RWPE1 (cell line): ENCODE data around the gene CCDC88C.
A peak's percentile ranks its signal among the peaks of the same experiment; 100 is the strongest.
"Not testable (repeated sequence)": the region's sequence is repeated elsewhere in the genome, so short reads cannot be mapped to it uniquely, and the experiment has no call there.

Source experiments
- CTCF ChIA-PET: fragments of 350-600 bp; sonication (Branson Sonifier 250); formaldehyde crosslinking; extraction: SDS; loops from one replicate; lab custom pipeline; 2021; lab: Yijun Ruan, JAX
- POLR2A ChIA-PET: fragments of 400-600 bp; formaldehyde crosslinking; extraction: SDS; loops from one replicate; lab custom pipeline; 2020; ENCODE audit warnings: antibody characterized with exemption; ENCODE audit not compliant: low non-redundant PET; lab: Yijun Ruan, JAX
- DNase-seq: peaks from one replicate; pipeline ENCODE4 v3.0.0; 2012; ENCODE audit warnings: low spot score
- H3K27ac ChIP-seq: fragments of 450-650 bp; 2 replicates; pipeline ENCODE4 v1.5.1; 2017
- TF ChIP-seq, protein P1 (sequence below): fragments of 450-650 bp; conservative IDR thresholded peaks from 2 replicates; pipeline ENCODE4 v1.5.1; 2017; ENCODE audit warnings: low read depth, mild to moderate bottlenecking

The CCDC88C gene

DNA sequence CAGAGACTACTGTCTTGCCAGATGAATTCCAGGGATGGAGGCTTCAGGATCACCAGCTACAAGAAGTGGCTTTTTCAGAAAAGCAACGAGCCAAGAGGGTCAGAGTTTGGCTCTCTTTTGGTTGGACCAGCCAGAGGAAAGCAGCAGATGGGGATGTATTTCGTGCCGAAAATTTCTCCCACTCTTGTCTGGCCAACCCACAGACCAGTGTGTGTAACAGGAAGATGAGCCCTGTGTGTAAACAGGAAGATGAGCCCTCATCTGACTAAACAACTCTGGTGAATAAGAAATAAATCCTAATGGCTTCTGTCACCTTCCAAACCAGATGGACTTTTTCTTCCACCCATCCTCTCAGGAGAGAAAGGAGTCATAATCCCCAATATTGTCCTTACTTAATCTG lies 186.2 kb downstream of the CCDC88C start:
- DNase-seq = no peak
- TF ChIP-seq, protein P1, sequence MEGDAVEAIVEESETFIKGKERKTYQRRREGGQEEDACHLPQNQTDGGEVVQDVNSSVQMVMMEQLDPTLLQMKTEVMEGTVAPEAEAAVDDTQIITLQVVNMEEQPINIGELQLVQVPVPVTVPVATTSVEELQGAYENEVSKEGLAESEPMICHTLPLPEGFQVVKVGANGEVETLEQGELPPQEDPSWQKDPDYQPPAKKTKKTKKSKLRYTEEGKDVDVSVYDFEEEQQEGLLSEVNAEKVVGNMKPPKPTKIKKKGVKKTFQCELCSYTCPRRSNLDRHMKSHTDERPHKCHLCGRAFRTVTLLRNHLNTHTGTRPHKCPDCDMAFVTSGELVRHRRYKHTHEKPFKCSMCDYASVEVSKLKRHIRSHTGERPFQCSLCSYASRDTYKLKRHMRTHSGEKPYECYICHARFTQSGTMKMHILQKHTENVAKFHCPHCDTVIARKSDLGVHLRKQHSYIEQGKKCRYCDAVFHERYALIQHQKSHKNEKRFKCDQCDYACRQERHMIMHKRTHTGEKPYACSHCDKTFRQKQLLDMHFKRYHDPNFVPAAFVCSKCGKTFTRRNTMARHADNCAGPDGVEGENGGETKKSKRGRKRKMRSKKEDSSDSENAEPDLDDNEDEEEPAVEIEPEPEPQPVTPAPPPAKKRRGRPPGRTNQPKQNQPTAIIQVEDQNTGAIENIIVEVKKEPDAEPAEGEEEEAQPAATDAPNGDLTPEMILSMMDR = no peak
- CTCF ChIA-PET = no interaction called here
- POLR2A ChIA-PET = no interaction called here
- H3K27ac ChIP-seq = no peak overlapping the region

DNA sequence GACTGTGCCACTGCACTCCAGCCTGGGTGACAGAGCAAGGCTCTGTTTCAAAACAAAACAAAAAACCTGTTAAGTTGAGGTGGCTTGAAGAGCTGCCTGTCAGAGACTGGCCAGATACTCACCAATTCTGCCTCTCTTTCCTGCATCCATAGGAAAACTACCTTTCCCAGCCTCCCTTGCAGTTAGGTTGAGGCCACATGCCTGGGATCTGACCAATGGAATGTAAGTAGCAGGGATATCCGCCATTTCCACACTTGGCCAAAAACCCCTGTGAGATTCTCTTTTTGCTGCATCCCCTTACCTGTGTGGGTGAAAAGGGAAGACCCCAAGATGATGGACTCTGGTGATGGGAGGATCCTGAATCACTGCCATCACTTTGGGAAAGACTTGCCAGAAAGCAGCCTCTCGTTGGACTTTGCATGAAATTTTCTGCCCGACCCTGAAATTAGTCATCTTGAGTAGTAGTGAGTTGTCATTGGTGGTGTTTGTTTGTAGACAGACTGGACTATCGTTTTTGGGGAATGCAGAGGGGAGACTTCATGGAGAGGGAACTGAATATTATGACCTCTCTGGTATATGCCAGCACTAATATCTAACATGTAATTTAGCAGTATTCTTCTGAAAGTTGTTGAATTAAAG lies 187.1 kb downstream of the CCDC88C start:
- ChIA-PET CTCF (no interaction called here), POLR2A (no interaction called here)
- TF ChIP-seq, protein P1 = no peak
- H3K27ac ChIP-seq = no peak overlapping the region
- DNase-seq = no peak

DNA sequence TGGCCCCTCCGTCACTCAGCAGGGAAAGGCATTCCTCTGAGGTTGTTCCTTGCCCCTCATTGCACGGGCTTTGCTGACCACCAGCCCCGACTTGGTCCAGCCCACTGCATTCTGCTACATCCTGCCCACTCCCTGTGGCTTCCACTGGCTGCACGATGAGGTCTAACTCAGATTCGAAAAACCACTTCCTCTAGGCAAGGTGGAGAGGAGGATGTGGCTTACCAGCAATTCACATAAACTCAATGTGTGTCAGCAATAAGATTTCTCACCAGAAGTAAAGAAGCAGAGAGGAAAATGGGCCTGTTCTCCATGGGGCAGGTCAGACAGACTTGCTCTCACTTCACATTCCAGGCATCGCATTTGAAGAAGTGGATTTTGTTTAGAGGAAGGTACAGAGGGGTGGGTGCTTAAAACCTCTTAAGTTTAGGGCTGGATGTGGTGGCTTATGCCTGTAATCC lies 187.8 kb downstream of the CCDC88C start:
- DNase-seq = no peak
- ChIA-PET POLR2A (no interaction called here), CTCF (interaction anchor here (0.6 kb wide), 1 partner anchor 57 kb away, joined by 3 read pairs; no protein-coding TSS in a partner anchor)
- no peak overlapping the region for H3K27ac ChIP-seq
- TF ChIP-seq, protein P1 = no peak

DNA sequence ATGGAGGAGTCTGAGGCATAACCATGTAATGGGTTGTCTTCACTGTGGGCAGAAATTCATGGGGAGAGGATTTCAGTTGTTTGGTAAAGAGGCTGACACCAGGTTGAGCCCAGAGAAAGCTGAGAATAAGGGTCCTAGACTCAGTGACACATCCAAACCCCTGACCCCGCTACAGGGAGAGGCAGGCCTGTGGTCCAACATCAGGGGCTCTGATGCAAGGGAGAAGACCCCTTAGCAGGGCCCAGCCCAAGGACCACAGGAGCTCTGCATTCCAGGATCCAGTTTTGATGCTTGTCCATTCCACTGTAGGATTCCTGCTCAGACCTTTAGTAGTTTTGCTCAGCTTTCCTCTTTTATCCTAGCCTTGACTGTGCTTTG lies 188.6 kb downstream of the CCDC88C start:
- ChIA-PET POLR2A (no interaction called here), CTCF (interaction anchor here (0.6 kb wide), 1 partner anchor 58 kb away, joined by 3 read pairs; no protein-coding TSS in a partner anchor)
- no peak for DNase-seq
- peak overlapping the region; percentile 64; the same call in 1 of the 2 replicates for H3K27ac ChIP-seq
- TF ChIP-seq, protein P1 = no peak

DNA sequence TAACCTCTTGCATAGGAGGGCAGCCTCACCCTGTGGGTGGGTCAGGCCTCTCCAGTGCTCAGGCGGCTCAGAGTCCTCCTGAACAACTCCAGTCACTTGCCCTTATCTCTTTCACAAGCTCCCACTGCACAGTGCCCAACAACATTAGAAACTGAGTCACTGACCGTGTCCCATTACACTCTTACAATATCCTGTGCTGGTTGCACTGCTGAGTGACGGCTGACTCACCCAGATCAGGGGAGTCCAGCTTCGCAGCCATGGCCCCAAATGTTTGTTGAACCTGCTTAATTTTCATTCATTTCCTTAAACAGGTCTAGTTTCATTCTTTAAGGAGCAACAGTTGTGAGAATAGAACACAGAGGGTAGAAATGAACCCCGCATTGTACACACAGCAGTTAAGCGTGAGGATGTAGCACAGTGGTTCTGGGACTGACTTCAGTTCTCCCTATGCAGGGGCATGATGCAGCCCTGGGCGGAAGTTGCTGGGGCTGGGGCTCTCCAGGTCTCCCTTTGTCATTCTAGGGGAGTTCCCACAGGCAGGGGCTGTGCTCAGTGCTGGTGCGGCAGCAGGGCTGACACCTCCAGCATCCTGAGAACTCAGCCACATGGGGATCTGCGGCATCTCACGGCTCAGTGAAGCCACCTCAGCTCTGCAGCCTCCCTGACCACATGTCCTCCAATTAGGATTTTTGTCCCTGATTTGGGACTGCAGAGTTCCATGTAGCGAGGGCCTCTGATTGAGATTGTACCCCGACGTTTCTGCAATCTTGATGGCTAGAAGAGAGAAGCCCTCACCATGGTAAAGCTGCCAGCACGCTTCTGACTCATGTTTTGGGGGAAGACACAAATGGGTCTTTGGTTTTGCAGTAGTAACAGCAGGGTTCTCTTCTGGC lies 189.3 kb downstream of the CCDC88C start:
- DNase-seq = peak; percentile 36
- TF ChIP-seq, protein P1 = no peak
- peak overlapping the region; percentile 64 for H3K27ac ChIP-seq
- CTCF ChIA-PET = no interaction called here
- POLR2A ChIA-PET = no interaction called here

DNA sequence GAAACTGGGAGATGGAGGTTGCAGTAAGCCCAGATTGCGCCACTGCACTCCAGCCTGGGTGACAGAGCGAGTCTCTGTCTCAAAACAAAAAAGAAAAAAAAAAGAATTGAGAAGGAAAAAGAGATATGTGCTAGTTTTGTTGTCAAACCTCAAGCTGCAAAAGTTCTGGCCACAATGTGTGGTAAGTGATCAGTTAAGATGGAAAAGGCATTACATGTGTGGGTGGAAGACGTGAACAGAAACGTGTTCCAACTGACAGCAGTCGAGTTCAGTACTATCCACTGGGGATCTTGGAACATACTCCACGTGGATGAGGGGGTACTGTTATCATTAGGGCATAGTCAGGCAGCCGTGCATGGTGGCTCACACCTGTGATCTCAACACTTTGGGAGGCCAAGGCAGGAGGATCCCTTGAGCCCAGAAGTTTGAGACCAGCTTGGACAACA lies 190.4 kb downstream of the CCDC88C start:
- TF ChIP-seq, protein P1 = no peak
- ChIA-PET POLR2A (no interaction called here), CTCF (no interaction called here)
- DNase-seq = no peak
- H3K27ac ChIP-seq = peak overlapping the region; percentile 64

DNA sequence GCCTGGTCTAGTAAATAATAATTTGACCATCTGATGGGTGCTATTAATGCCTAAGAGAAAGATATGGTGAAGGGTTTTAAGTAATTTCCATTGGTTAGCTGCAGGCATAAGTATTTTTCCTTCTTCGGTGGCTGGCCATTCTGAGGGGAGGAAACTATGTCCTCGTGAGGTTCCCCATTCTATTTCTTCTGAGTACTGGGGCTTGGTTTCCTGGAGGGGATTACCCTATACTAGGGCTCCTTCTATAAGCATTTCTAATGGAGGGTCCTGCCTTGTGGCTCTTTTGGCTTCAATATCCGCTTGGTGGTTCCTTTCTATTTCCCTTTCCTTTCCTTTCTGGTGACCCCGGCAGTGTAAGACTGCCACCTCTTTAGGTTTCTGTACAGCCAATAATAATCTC lies 191.3 kb downstream of the CCDC88C start:
- POLR2A ChIA-PET, DNase-seq, H3K27ac ChIP-seq: not testable (repeated sequence)
- CTCF ChIA-PET = interaction anchor here (0.6 kb wide), 3 partner anchors 8 to 97 kb away, joined by 3 read pairs; no protein-coding TSS in a partner anchor
